Right lobe of liver (tissue), 4 donors: ENCODE results near the gene GRN.

ENCODE experiments used
- CTCF ChIP-seq, 4 donors: fragments of 200-600 bp in 3 of 4; fragments of 450-650 bp in 1 of 4; IDR thresholded peaks; one replicate each; pipeline versions ENCODE4 v1.5.1 to v1.8.0; 2016 to 2022; ENCODE audit warnings: antibody characterized with exemption in 4 of 4, mild to moderate bottlenecking in 2 of 4
- POLR2A ChIP-seq: fragments of 450-650 bp; IDR thresholded peaks from one replicate; pipeline ENCODE4 v1.6.1; 2017; ENCODE audit warnings: antibody characterized with exemption, mild to moderate bottlenecking
- donor health status: DM: no; HTN: no; CAD: no.
- donor health status: DM: no; HTN: no; CAD: no.
- donor health status: DM: no; HTN: yes; CAD: no.

- TF ChIP-seq CTCF (IDR thresholded peaks at IDR 0.05): no peak
- no peak for TF ChIP-seq POLR2A
Observed at GRCh38 chr17:44335968-44336367, 9.1 kb upstream of the GRN start.
